SH-SY5Y (cell line): ENCODE data around the gene LRRC18.

Source experiments
- GATA2 ChIP-seq: IDR thresholded peaks from 2 replicates; pipeline ENCODE4 v1.6.1; 2011; ENCODE audit warnings: mild to moderate bottlenecking, low read depth, low read length
- GATA3 ChIP-seq: IDR thresholded peaks from 2 replicates; pipeline ENCODE4 v1.6.1; 2011; ENCODE audit warnings: low read depth, mild to moderate bottlenecking, low read length, moderate library complexity

DNA sequence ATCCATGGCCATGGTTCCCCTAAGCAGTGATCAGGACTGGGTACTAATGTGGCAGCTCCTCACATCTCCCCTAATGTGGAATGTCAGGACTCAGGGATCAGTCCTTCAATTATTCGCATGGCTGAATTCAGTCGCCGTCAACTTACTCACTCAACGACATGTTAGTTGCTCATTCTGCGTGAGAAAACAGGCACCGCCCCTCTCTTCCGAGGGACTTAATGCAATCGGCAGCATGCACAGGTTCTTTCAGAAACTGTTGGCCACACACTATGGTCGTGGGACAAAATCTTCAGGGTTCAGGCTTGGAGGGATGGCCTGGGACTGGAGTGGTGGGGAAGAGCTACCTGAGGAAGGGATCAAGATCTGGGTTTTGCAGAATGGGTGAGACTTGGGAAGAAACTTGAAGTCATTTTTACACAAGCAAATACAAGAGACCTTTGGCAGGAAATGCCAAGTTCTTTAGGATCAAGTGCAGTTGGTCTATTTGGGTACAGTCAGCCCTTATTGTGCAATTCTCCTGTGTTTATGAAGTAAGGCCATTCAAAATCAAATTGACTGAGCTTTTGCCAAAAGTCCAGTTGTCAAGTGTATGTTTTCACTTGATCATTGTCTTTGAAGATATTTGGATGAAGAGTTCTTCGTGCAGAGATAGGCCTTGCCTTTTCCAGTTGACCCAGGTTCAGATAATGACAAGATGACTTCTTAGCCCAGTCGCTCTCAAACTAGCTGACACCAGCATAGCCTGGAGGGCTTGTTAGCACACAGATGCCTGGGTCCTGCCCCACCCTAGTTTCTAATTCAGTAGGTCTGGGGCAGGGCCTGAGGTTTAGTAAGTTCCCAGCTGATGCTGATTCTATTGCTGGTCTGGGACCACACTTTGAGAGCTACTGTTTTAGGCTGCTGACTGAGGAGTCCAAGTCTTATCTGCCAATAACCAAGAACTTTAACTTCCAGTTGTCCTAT is 48.5 kb downstream of the LRRC18 start:
- TF ChIP-seq GATA2 = no peak
- TF ChIP-seq GATA3 = no peak
